ENCODE measurements around the gene LCA5.

DNA sequence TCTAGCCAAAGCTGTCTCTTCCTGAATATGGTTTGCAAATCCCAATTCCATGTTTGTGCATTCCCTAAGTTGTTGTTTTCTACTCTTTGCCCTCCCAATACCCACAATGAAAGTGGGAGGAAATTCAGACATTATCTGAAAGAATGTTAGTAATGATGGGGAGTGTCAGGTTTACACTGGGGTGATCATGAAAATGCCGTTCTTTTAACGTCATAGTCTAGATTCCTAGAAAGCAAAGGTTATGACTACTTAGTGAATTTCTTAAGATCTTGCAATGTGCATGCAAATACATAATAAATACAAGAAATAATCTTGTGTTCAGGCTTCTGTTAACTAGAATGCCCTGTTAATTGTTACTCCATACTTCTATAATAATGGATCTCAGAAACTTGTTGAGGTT, 101.0 kb downstream of the LCA5 start:
- TF ChIP-seq CTCF (IDR thresholded peaks at IDR 0.05) (no peak), EZH2 (IDR thresholded peaks at IDR 0.05; ENCODE audit: borderline replicate concordance, insufficient read depth, low read depth, low read length, poor library complexity, severe bottlenecking) (no peak)

Data from B cell (primary cell).